HEK293 (cell line): ENCODE results near the gene PTPRK.

ENCODE experiments used
- ATF2 ChIP-seq: fragments of 450-650 bp; formaldehyde crosslinking; IDR thresholded peaks from 2 replicates; pipeline ENCODE4 v1.5.1; 2016; ENCODE audit warnings: missing biosample characterization, missing genetic modification characterization, low read depth
- CTCF ChIP-seq: fragments of 450-650 bp; formaldehyde crosslinking; IDR thresholded peaks from 2 replicates; pipeline ENCODE4 v1.5.1; 2016; ENCODE audit warnings: missing biosample characterization, missing genetic modification characterization
- FEZF1 ChIP-seq: fragments of 450-650 bp; formaldehyde crosslinking; IDR thresholded peaks from 2 replicates; pipeline ENCODE4 v1.5.1; 2016; ENCODE audit warnings: missing biosample characterization, missing genetic modification characterization
- ZNF138 ChIP-seq: fragments of 450-650 bp; formaldehyde crosslinking; IDR thresholded peaks from 2 replicates; pipeline ENCODE4 v1.5.1; 2016; ENCODE audit warnings: missing biosample characterization, missing genetic modification characterization, borderline replicate concordance
- ZNF24 ChIP-seq: fragments of 450-650 bp; formaldehyde crosslinking; IDR thresholded peaks from 2 replicates; pipeline ENCODE4 v1.5.1; 2016; ENCODE audit warnings: missing biosample characterization, missing genetic modification characterization
- ZNF341 ChIP-seq: fragments of 450-650 bp; formaldehyde crosslinking; IDR thresholded peaks from 2 replicates; pipeline ENCODE4; 2016; ENCODE audit warnings: low read depth, missing biosample characterization, missing genetic modification characterization
- ZNF366 ChIP-seq: fragments of 450-650 bp; formaldehyde crosslinking; conservative IDR thresholded peaks from 2 replicates; pipeline ENCODE4 v1.5.1; 2016; ENCODE audit warnings: missing biosample characterization, missing genetic modification characterization
- ZNF449 ChIP-seq: fragments of 450-650 bp; formaldehyde crosslinking; IDR thresholded peaks from 2 replicates; pipeline ENCODE4 v1.5.1; 2017; ENCODE audit warnings: missing biosample characterization, mild to moderate bottlenecking, missing genetic modification characterization, moderate library complexity
- ZNF510 ChIP-seq: fragments of 450-650 bp; formaldehyde crosslinking; IDR thresholded peaks from 2 replicates; pipeline ENCODE4 v1.5.1; 2018; ENCODE audit warnings: mild to moderate bottlenecking, missing genetic modification characterization, missing biosample characterization; ENCODE audit not compliant: insufficient replicate concordance
- ZNF558 ChIP-seq: fragments of 450-650 bp; formaldehyde crosslinking; IDR thresholded peaks from 2 replicates; pipeline ENCODE4 v1.5.1; 2016; ENCODE audit warnings: missing biosample characterization, missing genetic modification characterization
- ZNF785 ChIP-seq: fragments of 450-650 bp; formaldehyde crosslinking; IDR thresholded peaks from 2 replicates; pipeline ENCODE4 v1.5.1; 2016; ENCODE audit warnings: missing biosample characterization, missing genetic modification characterization
- ZSCAN18 ChIP-seq: fragments of 450-650 bp; formaldehyde crosslinking; IDR thresholded peaks from 2 replicates; pipeline ENCODE4 v1.5.1; 2016; ENCODE audit warnings: missing biosample characterization, missing genetic modification characterization
- ZSCAN30 ChIP-seq: fragments of 450-650 bp; IDR thresholded peaks from 2 replicates; pipeline ENCODE4 v1.5.1; 2018; ENCODE audit warnings: missing biosample characterization, mild to moderate bottlenecking, missing genetic modification characterization, moderate library complexity

GRCh38 chr6:128311944-128312570, 208.3 kb downstream of the PTPRK start:
- no peak for TF ChIP-seq ZSCAN30
- no peak for TF ChIP-seq ZNF785
- no peak for TF ChIP-seq ZNF510 (tag by site-specific recombination)
- TF ChIP-seq ZNF366 (tag by site-specific recombination) = no peak
- no peak for TF ChIP-seq ZNF341
- no peak for TF ChIP-seq ZSCAN18 (tag by site-specific recombination)
- TF ChIP-seq ZNF449 (tag by site-specific recombination) = no peak
- no peak for TF ChIP-seq CTCF (tag by site-specific recombination)
- no peak for TF ChIP-seq ATF2
- no peak for TF ChIP-seq ZNF24 (tag by site-specific recombination)
- TF ChIP-seq ZNF558 = no peak
- TF ChIP-seq FEZF1 (tag by site-specific recombination) = no peak
- TF ChIP-seq ZNF138 (tag by site-specific recombination) = no peak
